SJSA1 (cell line): ENCODE measurements around the gene PRPF18. TPM values are rescaled to one million over a fixed set of nuclear protein-coding genes. Genes with fewer than 3 reads are reported as not detected.
"Not testable (repeated sequence)": the region's sequence is repeated elsewhere in the genome, so short reads cannot be mapped to it uniquely, and the experiment has no call there.

Experiments
- DNase-seq, 2 experiments: peaks; one replicate each; pipeline ENCODE4 v3.0.0-alpha.2; 2015 to 2020; ENCODE audit warnings: low spot score in 2 of 2, low read depth in 1 of 2
- H3K27ac ChIP-seq: fragments of 250-450 bp; sonication (Bioruptor Pico); 2 replicates; pipeline ENCODE4 v1.5.1; 2020; ENCODE audit warnings: mild to moderate bottlenecking, moderate library complexity
- H3K27me3 ChIP-seq: fragments of 250-450 bp; sonication (Bioruptor Pico); replicated peaks from 2 replicates; pipeline ENCODE4 v1.5.1; 2020; ENCODE audit warnings: mild to moderate bottlenecking, moderate library complexity
- H3K36me3 ChIP-seq: fragments of 250-450 bp; sonication (Bioruptor Pico); 2 replicates; pipeline ENCODE4 v1.5.1; 2020; ENCODE audit warnings: mild to moderate bottlenecking
- H3K4me1 ChIP-seq: fragments of 250-450 bp; sonication (Bioruptor Pico); replicated peaks from 2 replicates; pipeline ENCODE4 v1.6.1; 2021; ENCODE audit warnings: mild to moderate bottlenecking
- H3K4me3 ChIP-seq: fragments of 250-450 bp; sonication (Bioruptor Pico); 2 replicates; pipeline ENCODE4 v1.5.1; 2020; ENCODE audit warnings: mild to moderate bottlenecking
- H3K9me3 ChIP-seq: fragments of 250-450 bp; sonication (Bioruptor Pico); replicated peaks from 2 replicates; pipeline ENCODE4 v1.5.1; 2020; ENCODE audit warnings: mild to moderate bottlenecking
- total RNA-seq: library from RNA; depleted of rRNA; stranded (reverse); fragments of >200 nt; shearing (Covaris generic); gene quantifications from 2 replicates; pipeline ENCODE4 v1.2.3, GENCODE V29; 2014; rRNA removed

Gene PRPF18
- total RNA-seq = 50.4 and 54.8 TPM in 2 replicates

DNA sequence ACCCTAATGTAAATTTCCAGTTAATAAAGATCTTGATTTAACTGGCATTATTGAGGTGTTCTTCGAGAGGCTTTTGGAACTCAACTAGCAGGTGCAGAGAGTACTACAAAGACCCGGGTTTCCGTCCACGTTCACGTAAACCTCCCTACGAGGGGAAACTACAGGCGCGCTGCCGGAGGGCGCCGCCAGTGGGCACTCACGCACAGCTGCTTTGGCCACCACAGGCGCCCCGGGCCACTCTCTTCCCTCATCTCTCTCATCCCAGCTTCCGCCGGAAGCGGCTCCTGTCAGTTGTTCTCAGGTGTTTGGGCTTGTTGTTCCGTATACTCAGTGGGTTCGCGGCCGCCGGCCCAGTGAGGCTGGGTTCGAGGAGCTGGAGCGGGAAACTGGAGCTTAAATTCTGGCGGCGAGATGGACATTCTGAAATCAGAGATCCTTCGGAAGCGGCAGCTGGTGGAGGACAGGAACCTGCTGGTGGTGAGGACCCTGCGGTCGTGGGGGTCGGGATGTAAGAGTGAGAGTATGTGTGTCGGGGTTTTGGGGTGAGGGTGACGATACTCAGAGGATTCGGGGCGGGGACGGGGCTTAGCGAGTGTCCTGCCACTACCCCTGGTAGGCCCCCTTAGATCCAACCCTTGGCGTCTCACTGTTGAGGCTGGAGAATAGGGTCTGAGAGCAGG, at the start of gene PRPF18:
TSS of gene PRPF18 (plus strand) at position 290 of the 680 bp plus-strand sequence. CDS start at position 412, 122 bp downstream.
- DNase-seq = peak; percentile 77 to 90
- Histone ChIP-seq H3K4me3 (peak within 1 kb of the TSS; percentile 71), H3K36me3 (peaks cover 3% of the 10 kb centered on the region; the same call in 1 of the 2 replicates), H3K27ac (peak within 1 kb of the TSS; percentile 7; the same call in 1 of the 2 replicates), H3K4me1 (peaks cover 8% of the 10 kb centered on the region), H3K27me3 (peaks cover 22% of the 10 kb centered on the region), H3K9me3 (no peaks in the 10 kb centered on the region)

DNA sequence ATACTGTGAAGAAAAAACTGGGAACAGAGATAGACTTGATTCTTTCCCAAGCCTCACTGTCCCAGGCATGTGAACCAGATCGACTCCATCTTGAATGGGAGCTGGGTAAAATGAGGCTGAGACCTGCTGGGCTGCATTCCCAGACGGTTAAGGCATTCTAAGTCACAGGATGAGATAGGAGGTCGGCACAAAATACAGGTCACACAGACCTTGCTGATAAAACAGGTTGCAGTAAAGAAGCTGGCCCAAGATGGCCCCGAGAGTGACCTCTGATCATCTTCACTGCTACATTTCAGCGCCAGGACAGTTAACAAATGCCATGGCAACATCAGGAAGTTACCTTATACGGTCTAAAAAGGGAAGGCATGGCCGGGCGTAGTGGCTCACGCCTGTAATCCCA, 48.8 kb upstream of the PRPF18 start:
- H3K4me3 ChIP-seq, H3K9me3 ChIP-seq, H3K27ac ChIP-seq, DNase-seq, H3K36me3 ChIP-seq, H3K4me1 ChIP-seq: not testable (repeated sequence)
- H3K27me3 ChIP-seq = peaks cover 35% of the 10 kb centered on the region

- H3K9me3 ChIP-seq = no peaks in the 10 kb centered on the region
- no peaks in the 10 kb centered on the region for H3K4me1 ChIP-seq
These were observed 44.2 kb upstream of the PRPF18 start for GRCh38 chr10:13542533-13542932.

DNA sequence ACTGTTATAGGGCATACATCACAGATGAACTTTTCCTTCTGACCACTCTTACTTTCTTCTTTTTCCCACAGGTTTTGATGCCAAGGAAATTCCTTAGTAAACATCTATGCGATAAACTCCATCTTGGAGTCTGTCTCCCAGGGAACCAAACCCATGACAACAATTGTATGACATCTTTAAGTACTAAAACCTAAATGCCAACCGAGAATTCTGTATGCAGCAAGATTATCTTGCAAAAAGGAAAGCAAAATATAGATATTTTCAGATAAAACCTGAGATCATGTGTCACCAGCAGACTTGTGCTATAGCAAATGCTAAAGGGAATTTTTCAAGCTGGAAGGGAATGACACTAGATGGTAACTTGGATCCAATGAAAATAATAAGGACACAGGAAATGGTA, 36.0 kb upstream of the PRPF18 start:
- no peaks in the 10 kb centered on the region for H3K4me1 ChIP-seq
- peaks cover 6% of the 10 kb centered on the region for H3K27me3 ChIP-seq
- H3K27ac ChIP-seq = no peak overlapping the region
- DNase-seq = no peak
- H3K4me3 ChIP-seq = no peak overlapping the region
- no peaks in the 10 kb centered on the region for H3K9me3 ChIP-seq
- H3K36me3 ChIP-seq = no peaks in the 10 kb centered on the region

More at GRCh38 chr10:13542533-13542932, 44.2 kb upstream of the PRPF18 start:
- H3K4me3 ChIP-seq = no peak overlapping the region
- no peak overlapping the region for H3K27ac ChIP-seq
- H3K27me3 ChIP-seq = peaks cover 33% of the 10 kb centered on the region
- H3K36me3 ChIP-seq = no peaks in the 10 kb centered on the region
- DNase-seq = no peak

GRCh38 chr10:13555884-13556510, 30.8 kb upstream of the PRPF18 start:
- Histone ChIP-seq H3K27me3 (peaks cover 9% of the 10 kb centered on the region), H3K4me3 (no peak overlapping the region)
- no peak for DNase-seq

DNA sequence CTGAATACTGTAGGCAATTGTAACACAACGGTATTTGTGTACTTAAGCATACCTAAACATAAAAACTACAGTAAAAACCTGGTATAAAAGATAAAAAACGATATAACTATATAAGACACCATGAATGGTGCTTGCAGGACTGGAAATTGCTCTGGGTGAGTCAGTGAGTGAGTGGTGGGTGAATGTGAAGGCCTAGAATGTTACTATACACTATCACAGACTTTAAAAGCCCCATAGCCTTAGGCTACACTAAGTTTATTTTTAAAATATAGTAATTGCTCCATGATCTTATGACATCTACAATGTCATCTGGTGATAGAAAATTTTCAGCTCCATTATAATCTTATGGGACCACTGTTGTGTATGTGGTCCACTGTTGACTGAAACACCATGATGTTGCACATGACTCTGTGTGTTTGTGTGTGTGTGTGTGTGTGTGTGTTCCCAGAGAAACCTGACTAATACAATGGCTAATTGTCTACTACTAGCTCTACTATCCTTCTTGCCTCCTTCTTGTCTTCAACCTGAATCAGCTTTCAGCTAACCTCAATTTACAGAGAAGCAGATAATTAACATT, 27.6 kb upstream of the PRPF18 start:
- Histone ChIP-seq H3K27ac (no peak overlapping the region), H3K4me3 (no peak overlapping the region), H3K4me1 (no peaks in the 10 kb centered on the region), H3K9me3 (no peaks in the 10 kb centered on the region), H3K27me3 (peaks cover 9% of the 10 kb centered on the region), H3K36me3 (no peaks in the 10 kb centered on the region)
- no peak for DNase-seq

More at GRCh38 chr10:13555884-13556510, 30.8 kb upstream of the PRPF18 start:
- Histone ChIP-seq H3K4me1 (no peaks in the 10 kb centered on the region), H3K27ac (no peak overlapping the region), H3K9me3 (no peaks in the 10 kb centered on the region), H3K36me3 (no peaks in the 10 kb centered on the region)

GRCh38 chr10:13560597-13560996, 26.2 kb upstream of the PRPF18 start:
- Histone ChIP-seq H3K9me3 (no peaks in the 10 kb centered on the region), H3K27ac (no peak overlapping the region), H3K4me3 (no peak overlapping the region), H3K27me3 (peaks cover 9% of the 10 kb centered on the region), H3K36me3 (no peaks in the 10 kb centered on the region), H3K4me1 (no peaks in the 10 kb centered on the region)
- no peak for DNase-seq

DNA sequence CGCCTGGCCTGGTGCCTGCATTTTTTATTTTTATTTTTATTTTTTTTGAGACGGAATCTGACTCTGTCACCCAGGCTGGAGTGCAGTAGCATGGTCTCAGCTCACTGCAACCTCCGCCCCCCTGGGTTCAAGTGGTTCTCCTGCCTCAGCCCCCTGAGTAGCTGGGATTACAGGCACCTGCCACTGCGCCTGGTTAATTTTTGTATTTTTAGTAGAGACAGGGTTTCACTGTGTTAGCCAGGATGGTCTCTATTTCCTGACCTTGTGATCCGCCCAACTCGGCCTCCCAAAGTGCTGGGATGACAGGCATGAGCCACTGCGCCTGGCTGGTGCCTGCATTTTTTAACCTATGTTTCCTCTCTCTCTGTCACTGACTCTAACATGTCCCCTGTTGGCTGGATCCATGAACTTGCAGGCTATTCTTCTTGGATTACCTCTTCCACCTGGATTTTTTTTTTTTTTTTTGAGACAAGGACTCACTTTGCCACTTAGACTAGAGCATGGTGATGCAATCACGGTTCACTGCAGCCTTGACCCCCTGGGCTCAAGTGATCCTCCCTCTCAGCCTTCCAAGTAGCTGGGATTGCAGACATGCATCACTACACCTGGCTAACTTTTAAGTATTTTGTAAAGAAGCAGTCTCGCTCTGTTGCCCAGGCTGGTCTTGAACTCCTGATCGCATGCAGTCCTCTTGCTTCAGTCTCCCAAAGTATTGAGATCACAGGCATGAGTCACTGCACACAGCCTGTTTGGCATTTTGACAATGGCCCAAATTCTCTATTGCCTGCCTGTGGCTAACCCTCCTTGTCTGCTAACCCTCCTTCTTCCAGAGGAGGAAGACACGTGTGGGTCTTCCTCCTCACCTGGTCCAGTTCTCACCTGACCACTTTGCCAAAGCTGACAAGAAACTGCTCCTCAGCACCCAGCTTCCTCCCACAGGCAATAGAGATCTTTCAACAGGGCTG, 23.0 kb upstream of the PRPF18 start:
- DNase-seq = no peak
- no peak overlapping the region for H3K4me3 ChIP-seq
- H3K9me3 ChIP-seq = no peaks in the 10 kb centered on the region
- H3K36me3 ChIP-seq = no peaks in the 10 kb centered on the region
- no peak overlapping the region for H3K27ac ChIP-seq
- no peaks in the 10 kb centered on the region for H3K4me1 ChIP-seq
- H3K27me3 ChIP-seq = 0 out of 2 replicates have a peak, but pooled peaks cover 7% of the 10 kb centered on the region

DNA sequence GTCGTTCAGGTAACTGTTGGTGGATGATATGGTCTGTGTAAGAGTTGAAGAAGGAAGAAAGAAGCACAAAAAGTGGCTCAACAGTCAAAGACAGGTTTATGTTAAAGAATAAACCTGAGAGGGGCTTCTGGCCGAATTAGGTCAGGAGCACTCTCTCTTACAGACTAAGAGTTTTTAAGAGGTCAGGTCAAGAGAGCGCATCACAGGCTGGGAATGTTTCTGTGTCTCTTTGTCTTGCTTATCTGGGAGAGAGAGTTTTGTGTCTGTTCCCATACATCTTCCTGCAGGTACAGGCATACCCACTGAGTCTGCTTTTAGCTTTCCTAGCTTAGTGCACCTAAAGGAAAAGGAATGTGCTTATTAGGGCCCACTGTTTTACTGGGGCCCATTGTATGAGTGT, 22.2 kb upstream of the PRPF18 start:
- no peaks in the 10 kb centered on the region for H3K36me3 ChIP-seq
- H3K27ac ChIP-seq = no peak overlapping the region
- H3K4me3 ChIP-seq = no peak overlapping the region
- H3K27me3 ChIP-seq = 0 out of 2 replicates have a peak, but pooled peaks cover 2% of the 10 kb centered on the region
- H3K4me1 ChIP-seq = no peaks in the 10 kb centered on the region
- DNase-seq = no peak
- H3K9me3 ChIP-seq = no peaks in the 10 kb centered on the region

- Histone ChIP-seq H3K9me3 (no peaks in the 10 kb centered on the region), H3K4me3 (no peak overlapping the region), H3K36me3 (no peaks in the 10 kb centered on the region), H3K27me3 (0 out of 2 replicates have a peak, but pooled peaks cover 2% of the 10 kb centered on the region), H3K4me1 (no peaks in the 10 kb centered on the region), H3K27ac (no peak overlapping the region)
- no peak for DNase-seq
These were observed 19.7 kb upstream of the PRPF18 start for GRCh38 chr10:13567030-13567429.

DNA sequence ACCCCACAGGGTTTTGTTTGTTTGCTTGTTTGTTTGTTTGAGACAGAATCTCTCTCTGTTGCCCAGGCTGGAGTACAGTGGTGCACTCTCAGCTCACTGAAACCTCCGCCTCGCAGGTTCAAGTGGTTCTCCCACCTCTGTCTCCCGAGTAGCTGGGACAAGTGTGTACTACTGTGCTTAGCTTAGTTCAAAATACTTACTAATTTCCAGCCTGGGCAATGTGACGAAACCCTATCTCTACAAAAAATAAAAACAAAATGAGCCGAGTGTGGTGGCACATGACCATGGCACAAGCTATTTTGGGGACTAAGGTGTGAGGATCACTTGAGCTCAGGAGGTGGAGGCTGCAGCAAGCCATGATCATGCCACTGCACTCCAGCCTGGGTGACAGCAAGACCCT, 15.2 kb upstream of the PRPF18 start:
- DNase-seq = no peak
- Histone ChIP-seq H3K27ac (no peak overlapping the region), H3K36me3 (no peaks in the 10 kb centered on the region), H3K4me3 (no peak overlapping the region), H3K27me3 (peaks cover 5% of the 10 kb centered on the region; the same call in 1 of the 2 replicates), H3K9me3 (no peaks in the 10 kb centered on the region), H3K4me1 (no peaks in the 10 kb centered on the region)

DNA sequence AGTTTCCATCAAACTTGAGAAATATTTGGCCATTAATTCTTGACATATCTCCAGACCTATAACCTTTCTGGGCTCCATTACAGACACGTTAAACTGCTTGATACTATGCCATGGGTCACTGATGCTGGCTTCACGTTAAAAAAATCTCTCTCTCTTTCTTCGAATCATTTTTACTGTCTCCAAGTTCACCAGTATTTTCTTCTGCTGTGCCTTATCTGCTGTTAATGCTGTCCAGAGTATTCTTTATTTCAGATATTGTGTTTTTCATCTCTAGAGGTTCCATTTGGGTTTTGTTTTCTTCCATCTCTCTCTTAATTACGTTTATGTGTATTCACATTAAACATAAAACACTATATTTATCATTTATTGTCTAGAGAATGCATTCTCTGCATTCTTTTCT, 12.8 kb upstream of the PRPF18 start:
- H3K4me3 ChIP-seq = no peak overlapping the region
- DNase-seq = no peak
- no peak overlapping the region for H3K27ac ChIP-seq
- H3K9me3 ChIP-seq = no peaks in the 10 kb centered on the region
- no peaks in the 10 kb centered on the region for H3K4me1 ChIP-seq
- peaks cover 7% of the 10 kb centered on the region for H3K27me3 ChIP-seq
- no peaks in the 10 kb centered on the region for H3K36me3 ChIP-seq

- DNase-seq = no peak
- no peak overlapping the region for H3K27ac ChIP-seq
- H3K36me3 ChIP-seq = peaks cover 3% of the 10 kb centered on the region; the same call in 1 of the 2 replicates
- H3K4me1 ChIP-seq = peaks cover 8% of the 10 kb centered on the region
- H3K4me3 ChIP-seq = no peak overlapping the region
- peaks cover 24% of the 10 kb centered on the region for H3K27me3 ChIP-seq
- no peaks in the 10 kb centered on the region for H3K9me3 ChIP-seq
These were observed 1.5 kb upstream of the PRPF18 start for GRCh38 chr10:13585195-13585751.
